Measurements from ENCODE around the gene GTSE1. TPM values are rescaled to one million over a fixed set of nuclear protein-coding genes. Genes with fewer than 3 reads are reported as not detected.

The GTSE1 gene
- polyA plus RNA-seq, 1 of the 3 experiments (the other 2 are of a cell fraction): 12.2 TPM

DNA sequence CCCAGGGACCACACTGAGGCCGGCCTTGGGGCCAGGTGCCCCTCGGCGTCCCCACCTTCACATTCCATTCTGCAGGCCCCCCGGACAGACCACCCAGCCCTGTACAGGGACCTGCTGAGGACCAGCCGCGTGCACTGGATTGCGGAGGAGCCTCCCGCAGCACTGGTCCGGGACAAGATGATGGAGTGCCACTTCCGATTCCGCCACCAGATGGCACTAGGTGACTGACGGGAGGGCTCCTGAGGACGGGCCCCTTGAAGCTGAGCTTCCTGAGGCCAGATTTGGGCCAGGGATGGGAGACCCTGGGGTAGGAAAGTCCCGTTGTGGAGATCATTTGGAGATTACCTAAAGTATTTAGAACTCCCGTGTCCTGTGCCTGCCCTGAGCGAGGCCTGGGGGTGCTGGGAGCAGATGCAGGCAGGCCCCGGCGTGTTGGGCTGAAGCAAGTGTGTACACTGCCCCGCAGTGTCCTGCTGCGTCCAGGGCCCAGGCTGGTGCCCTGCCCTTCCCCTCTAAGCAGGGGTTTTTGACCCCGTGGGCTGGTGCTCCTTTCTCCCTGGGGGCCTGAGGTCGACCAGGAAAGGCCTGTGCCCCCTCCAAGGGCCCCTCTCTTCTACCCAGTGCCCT lies 58.8 kb downstream of the GTSE1 start:
- H4K20me1 ChIP-seq (ENCODE audit: insufficient read depth): peaks cover 24% of the 10 kb centered on the region; the same call in 1 of the 2 replicates
- DNase-seq: peak; percentile 92

DNA sequence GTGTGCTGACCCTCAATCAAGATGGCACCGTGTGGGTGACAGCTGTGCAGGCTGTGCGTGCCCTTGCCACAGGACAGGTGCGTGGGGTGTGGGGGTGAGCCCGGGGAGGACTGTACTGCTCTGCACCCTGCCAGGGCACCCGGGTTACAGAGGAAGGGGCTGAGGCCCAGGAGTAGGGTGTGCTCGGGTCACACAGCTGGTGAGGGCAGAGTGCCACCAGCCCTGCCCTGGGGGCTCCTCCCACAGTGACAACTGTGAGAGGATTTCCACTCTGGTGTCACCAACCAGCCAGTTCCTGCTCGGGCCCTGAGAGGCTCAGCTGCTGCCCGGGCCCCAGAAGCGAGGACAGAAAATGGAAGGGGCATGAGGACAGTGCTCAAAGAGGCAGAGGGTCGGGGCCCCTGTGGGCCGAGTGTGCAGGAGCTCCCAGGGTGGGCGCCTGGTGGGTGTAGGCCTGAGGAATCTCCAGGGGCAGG lies 59.4 kb downstream of the GTSE1 start:
- Histone ChIP-seq H2AFZ (ENCODE audit: low read depth) (no peak overlapping the region), H4K20me1 (ENCODE audit: insufficient read depth) (peaks cover 24% of the 10 kb centered on the region; the same call in 1 of the 2 replicates), H3K36me3 (replicated peaks in 1 of 2; ENCODE audit: control insufficient read depth in 1 of 2, insufficient read depth in 2 of 2, low read length in 1 of 2) (peaks cover 3 to 58% of the 10 kb centered on the region in 2 experiments), H3K27me3 (ENCODE audit: insufficient read depth) (no peaks in the 10 kb centered on the region), H3K4me3 (ENCODE audit: low read depth in 2 of 2, low read length in 1 of 2) (no peak overlapping the region), H3F3A (replicated peaks; ENCODE audit: insufficient read depth) (no peaks in the 10 kb centered on the region), H3K9me2 (no peaks in the 10 kb centered on the region), H3K9ac (no peak overlapping the region), H3K4me1 (ENCODE audit: control insufficient read depth in 1 of 2, insufficient read depth in 2 of 2, low read depth in 1 of 2, low read length in 1 of 2) (no peaks in the 10 kb centered on the region), H3K27ac (ENCODE audit: low read depth in 2 of 2, low read length in 1 of 2) (no peak overlapping the region), H3K79me2 (ENCODE audit: insufficient read depth) (no peaks in the 10 kb centered on the region), H3K9me3 (no peaks in the 10 kb centered on the region), H3K4me2 (no peak overlapping the region)
- 90% methylated on average over 10 of the region's 12 CpGs for WGBS (ENCODE audit: low lambda C conversion rate)
- CTCF ChIA-PET: interaction anchor here (0.6 to 8.4 kb wide), 24 partner anchors 8 to 361 kb away, joined by 3 to 70 read pairs (median 4); partner anchors contain the start of gene TRMU
- DNase-seq: no peak
- POLR2A ChIA-PET: interaction anchor here (0.5 kb wide), 1 partner anchor 582 kb away, joined by 4 read pairs; no protein-coding TSS in a partner anchor
- TF ChIP-seq, protein P1, sequence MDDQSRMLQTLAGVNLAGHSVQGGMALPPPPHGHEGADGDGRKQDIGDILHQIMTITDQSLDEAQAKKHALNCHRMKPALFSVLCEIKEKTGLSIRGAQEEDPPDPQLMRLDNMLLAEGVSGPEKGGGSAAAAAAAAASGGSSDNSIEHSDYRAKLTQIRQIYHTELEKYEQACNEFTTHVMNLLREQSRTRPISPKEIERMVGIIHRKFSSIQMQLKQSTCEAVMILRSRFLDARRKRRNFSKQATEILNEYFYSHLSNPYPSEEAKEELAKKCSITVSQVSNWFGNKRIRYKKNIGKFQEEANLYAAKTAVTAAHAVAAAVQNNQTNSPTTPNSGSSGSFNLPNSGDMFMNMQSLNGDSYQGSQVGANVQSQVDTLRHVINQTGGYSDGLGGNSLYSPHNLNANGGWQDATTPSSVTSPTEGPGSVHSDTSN (IDR thresholded peaks at IDR 0.05): no peak
- TF ChIP-seq MXI1 (IDR thresholded peaks at IDR 0.05; ENCODE audit: low read depth, low read length) (no peak), YY1 (IDR thresholded peaks at IDR 0.05; ENCODE audit: low read depth) (no peak), JUND (IDR thresholded peaks at IDR 0.05) (no peak), RCOR1 (IDR thresholded peaks at IDR 0.05; ENCODE audit: low read length) (no peak), GABPA (IDR thresholded peaks at IDR 0.05; ENCODE audit: low read depth) (no peak)
- TF ChIP-seq, protein P2, sequence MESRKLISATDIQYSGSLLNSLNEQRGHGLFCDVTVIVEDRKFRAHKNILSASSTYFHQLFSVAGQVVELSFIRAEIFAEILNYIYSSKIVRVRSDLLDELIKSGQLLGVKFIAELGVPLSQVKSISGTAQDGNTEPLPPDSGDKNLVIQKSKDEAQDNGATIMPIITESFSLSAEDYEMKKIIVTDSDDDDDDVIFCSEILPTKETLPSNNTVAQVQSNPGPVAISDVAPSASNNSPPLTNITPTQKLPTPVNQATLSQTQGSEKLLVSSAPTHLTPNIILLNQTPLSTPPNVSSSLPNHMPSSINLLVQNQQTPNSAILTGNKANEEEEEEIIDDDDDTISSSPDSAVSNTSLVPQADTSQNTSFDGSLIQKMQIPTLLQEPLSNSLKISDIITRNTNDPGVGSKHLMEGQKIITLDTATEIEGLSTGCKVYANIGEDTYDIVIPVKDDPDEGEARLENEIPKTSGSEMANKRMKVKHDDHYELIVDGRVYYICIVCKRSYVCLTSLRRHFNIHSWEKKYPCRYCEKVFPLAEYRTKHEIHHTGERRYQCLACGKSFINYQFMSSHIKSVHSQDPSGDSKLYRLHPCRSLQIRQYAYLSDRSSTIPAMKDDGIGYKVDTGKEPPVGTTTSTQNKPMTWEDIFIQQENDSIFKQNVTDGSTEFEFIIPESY (IDR thresholded peaks at IDR 0.05; ENCODE audit: borderline replicate concordance, low read depth): no peak
- TF ChIP-seq, protein P3, sequence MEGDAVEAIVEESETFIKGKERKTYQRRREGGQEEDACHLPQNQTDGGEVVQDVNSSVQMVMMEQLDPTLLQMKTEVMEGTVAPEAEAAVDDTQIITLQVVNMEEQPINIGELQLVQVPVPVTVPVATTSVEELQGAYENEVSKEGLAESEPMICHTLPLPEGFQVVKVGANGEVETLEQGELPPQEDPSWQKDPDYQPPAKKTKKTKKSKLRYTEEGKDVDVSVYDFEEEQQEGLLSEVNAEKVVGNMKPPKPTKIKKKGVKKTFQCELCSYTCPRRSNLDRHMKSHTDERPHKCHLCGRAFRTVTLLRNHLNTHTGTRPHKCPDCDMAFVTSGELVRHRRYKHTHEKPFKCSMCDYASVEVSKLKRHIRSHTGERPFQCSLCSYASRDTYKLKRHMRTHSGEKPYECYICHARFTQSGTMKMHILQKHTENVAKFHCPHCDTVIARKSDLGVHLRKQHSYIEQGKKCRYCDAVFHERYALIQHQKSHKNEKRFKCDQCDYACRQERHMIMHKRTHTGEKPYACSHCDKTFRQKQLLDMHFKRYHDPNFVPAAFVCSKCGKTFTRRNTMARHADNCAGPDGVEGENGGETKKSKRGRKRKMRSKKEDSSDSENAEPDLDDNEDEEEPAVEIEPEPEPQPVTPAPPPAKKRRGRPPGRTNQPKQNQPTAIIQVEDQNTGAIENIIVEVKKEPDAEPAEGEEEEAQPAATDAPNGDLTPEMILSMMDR (IDR thresholded peaks at IDR 0.05): no peak

More for the DNA sequence above, 58.8 kb downstream of the GTSE1 start:
- Histone ChIP-seq H2AFZ (ENCODE audit: low read depth) (no peak overlapping the region), H3K27me3 (ENCODE audit: insufficient read depth) (no peaks in the 10 kb centered on the region), H3F3A (replicated peaks; ENCODE audit: insufficient read depth) (no peaks in the 10 kb centered on the region), H3K27ac (ENCODE audit: low read depth in 2 of 2, low read length in 1 of 2) (no peak overlapping the region), H3K9me3 (no peaks in the 10 kb centered on the region), H3K9ac (no peak overlapping the region), H3K79me2 (ENCODE audit: insufficient read depth) (no peaks in the 10 kb centered on the region), H3K4me1 (ENCODE audit: control insufficient read depth in 1 of 2, insufficient read depth in 2 of 2, low read depth in 1 of 2, low read length in 1 of 2) (no peaks in the 10 kb centered on the region), H3K9me2 (no peaks in the 10 kb centered on the region), H3K36me3 (replicated peaks in 1 of 2; ENCODE audit: control insufficient read depth in 1 of 2, insufficient read depth in 2 of 2, low read length in 1 of 2) (peaks cover 3 to 63% of the 10 kb centered on the region in 2 experiments), H3K4me3 (ENCODE audit: low read depth in 2 of 2, low read length in 1 of 2) (no peak overlapping the region; a peak in 1 of 4 replicates), H3K4me2 (no peak overlapping the region)
- POLR2A ChIA-PET: interaction anchor here (0.5 kb wide), 1 partner anchor 582 kb away, joined by 4 read pairs; no protein-coding TSS in a partner anchor
- 30% methylated on average over 7 of the region's 22 CpGs for WGBS (ENCODE audit: low lambda C conversion rate)
- CTCF ChIA-PET: interaction anchor here (0.6 to 8.4 kb wide), 22 partner anchors 8 to 361 kb away, joined by 3 to 70 read pairs (median 4); partner anchors contain the start of gene TRMU
- TF ChIP-seq SMC3 (IDR thresholded peaks at IDR 0.05; ENCODE audit: low read depth, low read length): peak; percentile 79
- TF ChIP-seq NRF1 (IDR thresholded peaks at IDR 0.05; ENCODE audit: low read depth, low read length): no peak
- TF ChIP-seq, protein P4, sequence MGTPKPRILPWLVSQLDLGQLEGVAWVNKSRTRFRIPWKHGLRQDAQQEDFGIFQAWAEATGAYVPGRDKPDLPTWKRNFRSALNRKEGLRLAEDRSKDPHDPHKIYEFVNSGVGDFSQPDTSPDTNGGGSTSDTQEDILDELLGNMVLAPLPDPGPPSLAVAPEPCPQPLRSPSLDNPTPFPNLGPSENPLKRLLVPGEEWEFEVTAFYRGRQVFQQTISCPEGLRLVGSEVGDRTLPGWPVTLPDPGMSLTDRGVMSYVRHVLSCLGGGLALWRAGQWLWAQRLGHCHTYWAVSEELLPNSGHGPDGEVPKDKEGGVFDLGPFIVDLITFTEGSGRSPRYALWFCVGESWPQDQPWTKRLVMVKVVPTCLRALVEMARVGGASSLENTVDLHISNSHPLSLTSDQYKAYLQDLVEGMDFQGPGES (IDR thresholded peaks at IDR 0.05; ENCODE audit: low read depth, low read length): no peak
- TF ChIP-seq JUND (IDR thresholded peaks at IDR 0.05): no peak
- no peak for TF ChIP-seq RXRA (IDR thresholded peaks at IDR 0.05; ENCODE audit: borderline replicate concordance, low read depth)
- TF ChIP-seq, protein P3 (IDR thresholded peaks at IDR 0.05): peak; percentile 78
- TF ChIP-seq EP300 (IDR thresholded peaks at IDR 0.05; ENCODE audit: borderline replicate concordance in 1 of 2, low read depth in 1 of 2, low read length in 1 of 2): no peak
- TF ChIP-seq POLR2AphosphoS5 (IDR thresholded peaks at IDR 0.05; ENCODE audit: low read depth, low read length): no peak
- no peak for TF ChIP-seq EZH2phosphoT487 (IDR thresholded peaks at IDR 0.05; ENCODE audit: borderline replicate concordance, low read depth)
- no peak for TF ChIP-seq SIN3A (IDR thresholded peaks at IDR 0.05; ENCODE audit: borderline replicate concordance, low read depth, low read length)
- TF ChIP-seq RAD21 (IDR thresholded peaks at IDR 0.05; ENCODE audit: low read length): peak; percentile 81
